Measurements from ENCODE around the gene GARIN5B. TPM values are rescaled to one million over a fixed set of nuclear protein-coding genes. Genes with fewer than 3 reads are reported as not detected.

GARIN5B gene
- total and polyA plus RNA-seq, 2 of the 13 experiments (the other 11 are each of a cell fraction or from before 2014, with no cell fraction given) = not detected

DNA sequence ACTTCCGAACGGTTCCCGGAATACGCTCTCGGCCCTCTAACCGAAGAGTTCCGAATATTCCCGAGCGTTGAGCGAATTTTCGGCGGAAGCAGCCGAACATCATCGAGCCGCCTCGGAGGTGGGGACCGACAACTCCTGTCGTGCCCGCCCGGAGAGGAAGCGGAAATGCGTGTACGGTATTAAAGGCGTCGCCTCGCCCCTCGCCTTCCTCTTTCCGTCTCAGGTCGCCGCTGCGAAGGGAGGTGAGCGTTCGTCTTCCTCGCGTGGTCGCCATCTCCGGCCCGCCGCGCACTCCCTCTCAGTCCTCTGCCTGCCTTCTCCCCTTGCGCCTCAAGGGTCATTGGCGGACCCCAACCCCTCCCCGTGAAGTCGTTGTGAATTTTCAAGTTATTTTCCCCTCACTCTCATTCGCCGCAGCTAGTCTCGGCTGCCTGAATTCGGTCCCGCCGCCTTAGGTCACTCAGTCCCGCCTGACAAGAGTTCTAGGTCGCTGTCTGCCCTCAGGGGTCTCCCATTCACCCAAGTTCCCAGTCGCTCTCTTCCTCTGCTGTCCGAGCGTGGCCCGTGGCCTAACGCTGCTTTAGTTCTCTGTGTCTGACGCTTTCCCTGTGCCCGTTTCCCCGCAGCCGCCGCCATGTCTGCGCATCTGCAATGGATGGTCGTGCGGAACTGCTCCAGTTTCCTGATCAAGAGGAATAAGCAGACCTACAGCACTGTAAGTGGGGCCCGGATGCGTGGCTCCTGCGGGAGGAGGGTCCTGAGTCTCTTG lies 22.8 kb upstream of the GARIN5B start, which contains the start of gene RPL28 (continued):
- TF ChIP-seq SIN3A (IDR thresholded peaks at IDR 0.05; ENCODE audit: borderline replicate concordance, low read depth, low read length) = peak; percentile 88
- TF ChIP-seq, protein P1, sequence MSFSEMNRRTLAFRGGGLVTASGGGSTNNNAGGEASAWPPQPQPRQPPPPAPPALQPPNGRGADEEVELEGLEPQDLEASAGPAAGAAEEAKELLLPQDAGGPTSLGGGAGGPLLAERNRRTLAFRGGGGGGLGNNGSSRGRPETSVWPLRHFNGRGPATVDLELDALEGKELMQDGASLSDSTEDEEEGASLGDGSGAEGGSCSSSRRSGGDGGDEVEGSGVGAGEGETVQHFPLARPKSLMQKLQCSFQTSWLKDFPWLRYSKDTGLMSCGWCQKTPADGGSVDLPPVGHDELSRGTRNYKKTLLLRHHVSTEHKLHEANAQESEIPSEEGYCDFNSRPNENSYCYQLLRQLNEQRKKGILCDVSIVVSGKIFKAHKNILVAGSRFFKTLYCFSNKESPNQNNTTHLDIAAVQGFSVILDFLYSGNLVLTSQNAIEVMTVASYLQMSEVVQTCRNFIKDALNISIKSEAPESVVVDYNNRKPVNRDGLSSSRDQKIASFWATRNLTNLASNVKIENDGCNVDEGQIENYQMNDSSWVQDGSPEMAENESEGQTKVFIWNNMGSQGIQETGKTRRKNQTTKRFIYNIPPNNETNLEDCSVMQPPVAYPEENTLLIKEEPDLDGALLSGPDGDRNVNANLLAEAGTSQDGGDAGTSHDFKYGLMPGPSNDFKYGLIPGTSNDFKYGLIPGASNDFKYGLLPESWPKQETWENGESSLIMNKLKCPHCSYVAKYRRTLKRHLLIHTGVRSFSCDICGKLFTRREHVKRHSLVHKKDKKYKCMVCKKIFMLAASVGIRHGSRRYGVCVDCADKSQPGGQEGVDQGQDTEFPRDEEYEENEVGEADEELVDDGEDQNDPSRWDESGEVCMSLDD (CRISPR knock-in tag; IDR thresholded peaks at IDR 0.05; ENCODE audit: borderline replicate concordance) = 0 out of 2 replicates have a peak, but pooled peaks have one; percentile 57
- TF ChIP-seq ZNF777 (CRISPR knock-in tag; IDR thresholded peaks at IDR 0.05) = no peak; the same call in 1 of the 2 replicates
- no peak for TF ChIP-seq ARNT (IDR thresholded peaks at IDR 0.05)
- TF ChIP-seq PITX1 (CRISPR knock-in tag; IDR thresholded peaks at IDR 0.05) = peak; percentile 38; the same call in 1 of the 2 replicates
- TF ChIP-seq, protein P2, sequence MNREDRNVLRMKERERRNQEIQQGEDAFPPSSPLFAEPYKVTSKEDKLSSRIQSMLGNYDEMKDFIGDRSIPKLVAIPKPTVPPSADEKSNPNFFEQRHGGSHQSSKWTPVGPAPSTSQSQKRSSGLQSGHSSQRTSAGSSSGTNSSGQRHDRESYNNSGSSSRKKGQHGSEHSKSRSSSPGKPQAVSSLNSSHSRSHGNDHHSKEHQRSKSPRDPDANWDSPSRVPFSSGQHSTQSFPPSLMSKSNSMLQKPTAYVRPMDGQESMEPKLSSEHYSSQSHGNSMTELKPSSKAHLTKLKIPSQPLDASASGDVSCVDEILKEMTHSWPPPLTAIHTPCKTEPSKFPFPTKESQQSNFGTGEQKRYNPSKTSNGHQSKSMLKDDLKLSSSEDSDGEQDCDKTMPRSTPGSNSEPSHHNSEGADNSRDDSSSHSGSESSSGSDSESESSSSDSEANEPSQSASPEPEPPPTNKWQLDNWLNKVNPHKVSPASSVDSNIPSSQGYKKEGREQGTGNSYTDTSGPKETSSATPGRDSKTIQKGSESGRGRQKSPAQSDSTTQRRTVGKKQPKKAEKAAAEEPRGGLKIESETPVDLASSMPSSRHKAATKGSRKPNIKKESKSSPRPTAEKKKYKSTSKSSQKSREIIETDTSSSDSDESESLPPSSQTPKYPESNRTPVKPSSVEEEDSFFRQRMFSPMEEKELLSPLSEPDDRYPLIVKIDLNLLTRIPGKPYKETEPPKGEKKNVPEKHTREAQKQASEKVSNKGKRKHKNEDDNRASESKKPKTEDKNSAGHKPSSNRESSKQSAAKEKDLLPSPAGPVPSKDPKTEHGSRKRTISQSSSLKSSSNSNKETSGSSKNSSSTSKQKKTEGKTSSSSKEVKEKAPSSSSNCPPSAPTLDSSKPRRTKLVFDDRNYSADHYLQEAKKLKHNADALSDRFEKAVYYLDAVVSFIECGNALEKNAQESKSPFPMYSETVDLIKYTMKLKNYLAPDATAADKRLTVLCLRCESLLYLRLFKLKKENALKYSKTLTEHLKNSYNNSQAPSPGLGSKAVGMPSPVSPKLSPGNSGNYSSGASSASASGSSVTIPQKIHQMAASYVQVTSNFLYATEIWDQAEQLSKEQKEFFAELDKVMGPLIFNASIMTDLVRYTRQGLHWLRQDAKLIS (CRISPR knock-in tag; IDR thresholded peaks at IDR 0.05) = peak; percentile 89; the same call in 1 of the 2 replicates
- peak; percentile 62; the same call in 1 of the 2 replicates for TF ChIP-seq POLR2AphosphoS2 (IDR thresholded peaks at IDR 0.05; ENCODE audit: low read depth, low read length)
- TF ChIP-seq, protein P3, sequence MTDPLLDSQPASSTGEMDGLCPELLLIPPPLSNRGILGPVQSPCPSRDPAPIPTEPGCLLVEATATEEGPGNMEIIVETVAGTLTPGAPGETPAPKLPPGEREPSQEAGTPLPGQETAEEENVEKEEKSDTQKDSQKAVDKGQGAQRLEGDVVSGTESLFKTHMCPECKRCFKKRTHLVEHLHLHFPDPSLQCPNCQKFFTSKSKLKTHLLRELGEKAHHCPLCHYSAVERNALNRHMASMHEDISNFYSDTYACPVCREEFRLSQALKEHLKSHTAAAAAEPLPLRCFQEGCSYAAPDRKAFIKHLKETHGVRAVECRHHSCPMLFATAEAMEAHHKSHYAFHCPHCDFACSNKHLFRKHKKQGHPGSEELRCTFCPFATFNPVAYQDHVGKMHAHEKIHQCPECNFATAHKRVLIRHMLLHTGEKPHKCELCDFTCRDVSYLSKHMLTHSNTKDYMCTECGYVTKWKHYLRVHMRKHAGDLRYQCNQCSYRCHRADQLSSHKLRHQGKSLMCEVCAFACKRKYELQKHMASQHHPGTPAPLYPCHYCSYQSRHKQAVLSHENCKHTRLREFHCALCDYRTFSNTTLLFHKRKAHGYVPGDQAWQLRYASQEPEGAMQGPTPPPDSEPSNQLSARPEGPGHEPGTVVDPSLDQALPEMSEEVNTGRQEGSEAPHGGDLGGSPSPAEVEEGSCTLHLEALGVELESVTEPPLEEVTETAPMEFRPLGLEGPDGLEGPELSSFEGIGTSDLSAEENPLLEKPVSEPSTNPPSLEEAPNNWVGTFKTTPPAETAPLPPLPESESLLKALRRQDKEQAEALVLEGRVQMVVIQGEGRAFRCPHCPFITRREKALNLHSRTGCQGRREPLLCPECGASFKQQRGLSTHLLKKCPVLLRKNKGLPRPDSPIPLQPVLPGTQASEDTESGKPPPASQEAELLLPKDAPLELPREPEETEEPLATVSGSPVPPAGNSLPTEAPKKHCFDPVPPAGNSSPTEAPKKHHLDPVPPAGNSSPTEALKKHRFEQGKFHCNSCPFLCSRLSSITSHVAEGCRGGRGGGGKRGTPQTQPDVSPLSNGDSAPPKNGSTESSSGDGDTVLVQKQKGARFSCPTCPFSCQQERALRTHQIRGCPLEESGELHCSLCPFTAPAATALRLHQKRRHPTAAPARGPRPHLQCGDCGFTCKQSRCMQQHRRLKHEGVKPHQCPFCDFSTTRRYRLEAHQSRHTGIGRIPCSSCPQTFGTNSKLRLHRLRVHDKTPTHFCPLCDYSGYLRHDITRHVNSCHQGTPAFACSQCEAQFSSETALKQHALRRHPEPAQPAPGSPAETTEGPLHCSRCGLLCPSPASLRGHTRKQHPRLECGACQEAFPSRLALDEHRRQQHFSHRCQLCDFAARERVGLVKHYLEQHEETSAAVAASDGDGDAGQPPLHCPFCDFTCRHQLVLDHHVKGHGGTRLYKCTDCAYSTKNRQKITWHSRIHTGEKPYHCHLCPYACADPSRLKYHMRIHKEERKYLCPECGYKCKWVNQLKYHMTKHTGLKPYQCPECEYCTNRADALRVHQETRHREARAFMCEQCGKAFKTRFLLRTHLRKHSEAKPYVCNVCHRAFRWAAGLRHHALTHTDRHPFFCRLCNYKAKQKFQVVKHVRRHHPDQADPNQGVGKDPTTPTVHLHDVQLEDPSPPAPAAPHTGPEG (CRISPR knock-in tag; IDR thresholded peaks at IDR 0.05) = no peak
- TF ChIP-seq RARA (CRISPR knock-in tag; IDR thresholded peaks at IDR 0.05) = peak; percentile 50; the same call in 1 of the 2 replicates
- TF ChIP-seq ZNF333 (CRISPR knock-in tag; IDR thresholded peaks at IDR 0.05; ENCODE audit: borderline replicate concordance) = no peak
- TF ChIP-seq ZNF253 (CRISPR knock-in tag; IDR thresholded peaks at IDR 0.05; ENCODE audit: borderline replicate concordance) = peak; percentile 68; the same call in 1 of the 2 replicates
- TF ChIP-seq ZNF713 (CRISPR knock-in tag; IDR thresholded peaks at IDR 0.05) = 0 out of 2 replicates have a peak, but pooled peaks have one; percentile 62
- TF ChIP-seq MTA1 (CRISPR knock-in tag; IDR thresholded peaks at IDR 0.05; ENCODE audit: borderline replicate concordance) = no peak
- peak; percentile 55; the same call in 1 of the 2 replicates for TF ChIP-seq NR2C2 (CRISPR knock-in tag; IDR thresholded peaks at IDR 0.05; ENCODE audit: borderline replicate concordance)
- TF ChIP-seq TEAD3 (CRISPR knock-in tag; optimal IDR thresholded peaks at IDR 0.05; ENCODE audit: borderline replicate concordance) = peak; percentile 50
